Transverse colon (tissue), 4 donors: ENCODE data around the gene SYMPK. TPM values are rescaled to one million over a fixed set of nuclear protein-coding genes. Genes with fewer than 3 reads are reported as not detected.

Experiments
- DNase-seq: peaks from one replicate; pipeline ENCODE4 v3.0.0-alpha.2; 2019
- H3K27ac ChIP-seq, 4 donors: fragments of 200-600 bp; sonication (generic); 2 replicates each; pipeline ENCODE4 v1.5.1; 2016 to 2018; ENCODE audit warnings: inconsistent platforms in 4 of 4
- H3K27me3 ChIP-seq: fragments of 200-600 bp; sonication (generic); 2 replicates; pipeline ENCODE4 v1.5.1; 2017; ENCODE audit warnings: inconsistent platforms
- H3K36me3 ChIP-seq, 4 donors: fragments of 200-600 bp; sonication (generic); 2 replicates each; pipeline ENCODE4 v1.5.1; 2017 to 2019; ENCODE audit warnings: inconsistent platforms in 4 of 4
- H3K4me1 ChIP-seq, 4 donors: fragments of 200-600 bp; sonication (generic); 2 replicates each; pipeline ENCODE4 v1.5.1; 2017 to 2020; ENCODE audit warnings: inconsistent platforms in 4 of 4
- H3K4me3 ChIP-seq, 4 donors: fragments of 200-600 bp; sonication (generic); 1 replicate in 1 of 4; 2 replicates in 3 of 4; pipeline versions ENCODE4 v1.5.1 to v1.6.1; 2017 to 2019; ENCODE audit warnings: inconsistent platforms in 4 of 4
- H3K9me3 ChIP-seq, 2 donors: fragments of 200-600 bp; sonication (generic); 2 replicates each; pipeline ENCODE4 v1.5.1; 2017 to 2019; ENCODE audit warnings: inconsistent platforms in 2 of 2
- CTCF ChIP-seq, 5 experiments: fragments of 200-600 bp in 3 of 5; fragments of 450-650 bp in 2 of 5; sonication (generic) in 3 of 5; IDR thresholded peaks; 1 replicate in 2 of 5; 2 replicates in 3 of 5; pipeline ENCODE4 v1.5.1; 2016 to 2017; ENCODE audit warnings: antibody characterized with exemption in 5 of 5, inconsistent platforms in 3 of 5, mild to moderate bottlenecking in 2 of 5, moderate library complexity in 1 of 5
- EP300 ChIP-seq: sonication (generic); formaldehyde crosslinking; IDR thresholded peaks from one replicate; pipeline ENCODE4 v1.6.1; 2017; ENCODE audit warnings: antibody characterized with exemption, low read depth
- POLR2A ChIP-seq: fragments of 450-650 bp; IDR thresholded peaks from one replicate; pipeline ENCODE4 v1.6.1; 2016; ENCODE audit warnings: antibody characterized with exemption, mild to moderate bottlenecking, moderate library complexity
- POLR2AphosphoS5 ChIP-seq, 3 donors: sonication (generic); formaldehyde crosslinking; IDR thresholded peaks; one replicate each; pipeline ENCODE4 v1.6.1; 2016; ENCODE audit warnings: antibody characterized with exemption in 3 of 3
- WGBS, 2 donors: methylation state at CpG; one replicate each; pipeline ENCODE4 v1.1.5; 2018; ENCODE audit warnings: low coverage in 1 of 2; 5-methylcytosine and 5-hydroxymethylcytosine counted together
- in situ Hi-C, 4 donors: fragments of 200-750 bp; cut with MboI; loops; one replicate each; pipeline versions ENCODE4 v1.15.0 to v1.15.1; 2017; ENCODE audit warnings: low sequenced_read_pairs in 3 of 4, low pct_ligation_motif_present in 1 of 4, low pct_unique_long_range_greater_than_20kb in 1 of 4
- intact Hi-C: fragments of 100-400 bp; cut with DNase I; formaldehyde crosslinking; loops from one replicate; pipeline ENCODE4 v1.15.1; 2023; ENCODE audit warnings: low total_unique reads
- total RNA-seq, 4 donors: library from RNA; depleted of rRNA; stranded (reverse); fragments of >200 nt; gene quantifications; one replicate each; pipeline ENCODE4 v1.1.0, GENCODE V29; 2016

Gene SYMPK
- total RNA-seq, 4 donors from 2014 or later = 35.2 to 189 (median 81.9) TPM

GRCh38 chr19:45827459-45828093 is 35.4 kb downstream of the SYMPK start:
- 94% methylated on average over 16 of the region's 16 CpGs; no CpG with 5 or more reads in 1 of the 2 donors for WGBS, 2 donors
- no peak for DNase-seq
- intact Hi-C loops (no loop called here), in situ Hi-C loops (no loop called here)
- Histone ChIP-seq H3K36me3 (peaks cover 0 to 70% (median 22%) of the 10 kb centered on the region in 4 donors), H3K27ac (no peak overlapping the region), H3K27me3 (no peaks in the 10 kb centered on the region), H3K4me3 (no peak overlapping the region), H3K9me3 (no peaks in the 10 kb centered on the region), H3K4me1 (peaks cover 0 to 5% (median 0%) of the 10 kb centered on the region in 4 donors)
- TF ChIP-seq EP300 (no peak), CTCF (IDR thresholded peaks at IDR 0.05) (no peak), POLR2A (no peak), POLR2AphosphoS5 (IDR thresholded peaks at IDR 0.05) (no peak)

GRCh38 chr19:45826934-45827333 is 36.0 kb downstream of the SYMPK start:
- 84 to 90% methylated on average over 9 to 10 of the region's 11 CpGs for WGBS, 2 donors
- intact Hi-C loops = no loop called here
- H3K4me1 ChIP-seq = peaks cover 0 to 5% (median 0%) of the 10 kb centered on the region in 4 donors
- no peaks in the 10 kb centered on the region for H3K27me3 ChIP-seq
- no peak for TF ChIP-seq EP300
- H3K9me3 ChIP-seq = no peaks in the 10 kb centered on the region
- H3K36me3 ChIP-seq = peaks cover 0 to 64% (median 22%) of the 10 kb centered on the region in 4 donors
- no peak for DNase-seq
- H3K27ac ChIP-seq = no peak overlapping the region
- in situ Hi-C loops = no loop called here
- no peak overlapping the region for H3K4me3 ChIP-seq

- 85 to 90% methylated on average over 5 to 22 of the region's 22 CpGs for WGBS, 2 donors
- no peaks in the 10 kb centered on the region for H3K27me3 ChIP-seq
- in situ Hi-C loops (no loop called here), intact Hi-C loops (no loop called here)
- TF ChIP-seq EP300 = no peak
- TF ChIP-seq POLR2A = no peak
- TF ChIP-seq POLR2AphosphoS5 (IDR thresholded peaks at IDR 0.05) = no peak
- TF ChIP-seq CTCF (IDR thresholded peaks at IDR 0.05) = no peak
- peaks cover 0 to 56% (median 22%) of the 10 kb centered on the region in 4 donors for H3K36me3 ChIP-seq
- DNase-seq = no peak
- no peak overlapping the region for H3K4me3 ChIP-seq
- H3K9me3 ChIP-seq = no peaks in the 10 kb centered on the region
- H3K27ac ChIP-seq = no peak overlapping the region
- H3K4me1 ChIP-seq = peaks cover 0 to 5% (median 0%) of the 10 kb centered on the region in 4 donors
Measured at GRCh38 chr19:45825917-45826893, 36.7 kb downstream of the SYMPK start.

- no peaks in the 10 kb centered on the region for H3K9me3 ChIP-seq
- peaks cover 0 to 5% (median 0%) of the 10 kb centered on the region in 4 donors for H3K4me1 ChIP-seq
- H3K4me3 ChIP-seq = no peak overlapping the region
- intact Hi-C loops = no loop called here
- no peak overlapping the region for H3K27ac ChIP-seq
- no peak for DNase-seq
- WGBS, 2 donors = 96% methylated on average over 8 of the region's 8 CpGs; no CpG with 5 or more reads in 1 of the 2 donors
- no peaks in the 10 kb centered on the region for H3K27me3 ChIP-seq
- in situ Hi-C loops = no loop called here
- H3K36me3 ChIP-seq = peaks cover 0 to 47% (median 20%) of the 10 kb centered on the region in 4 donors
- no peak for TF ChIP-seq POLR2A
- TF ChIP-seq CTCF (IDR thresholded peaks at IDR 0.05) = no peak
- no peak for TF ChIP-seq POLR2AphosphoS5 (IDR thresholded peaks at IDR 0.05)
- TF ChIP-seq EP300 = no peak
Measured at GRCh38 chr19:45825263-45825605, 37.7 kb downstream of the SYMPK start.
